Endothelial cell (in vitro differentiated cells): ENCODE data around the gene DCUN1D4. TPM values are rescaled to one million over a fixed set of nuclear protein-coding genes. Genes with fewer than 3 reads are reported as not detected.

Source experiments
- DNase-seq: peaks from one replicate; pipeline ENCODE4 v3.0.0; 2021; ENCODE audit warnings: low spot score
- H3K27ac Mint-ChIP-seq: one replicate; pipeline ENCODE4 v1.8.0; 2021; ENCODE audit warnings: mixed read lengths, inconsistent platforms; ENCODE audit not compliant: unreplicated experiment
- H3K27me3 Mint-ChIP-seq: one replicate; pipeline ENCODE4 v1.8.0; 2021; ENCODE audit warnings: mild to moderate bottlenecking, moderate library complexity, mixed read lengths, inconsistent platforms; ENCODE audit not compliant: unreplicated experiment
- H3K36me3 Mint-ChIP-seq: one replicate; pipeline ENCODE4 v1.8.0; 2021; ENCODE audit warnings: mild to moderate bottlenecking, low read depth, mixed read lengths, inconsistent platforms; ENCODE audit not compliant: unreplicated experiment
- H3K4me1 Mint-ChIP-seq: one replicate; pipeline ENCODE4 v1.8.0; 2021; ENCODE audit warnings: mild to moderate bottlenecking, mixed read lengths, inconsistent platforms; ENCODE audit not compliant: unreplicated experiment
- H3K4me3 Mint-ChIP-seq: one replicate; pipeline ENCODE4 v1.8.0; 2021; ENCODE audit warnings: mild to moderate bottlenecking, mixed read lengths, inconsistent platforms; ENCODE audit not compliant: unreplicated experiment
- H3K9me3 Mint-ChIP-seq: one replicate; pipeline ENCODE4 v1.8.0; 2021; ENCODE audit warnings: mixed read lengths, inconsistent platforms; ENCODE audit not compliant: unreplicated experiment
- total RNA-seq: library from RNA; stranded (reverse); fragmentation: NEBNext Ultra II Directional; extraction: Animal tissue kit (Norgen Biotek cat#: 25700); gene quantifications from one replicate; pipeline ENCODE4 v1.2.1, GENCODE V29; 2021; ENCODE audit not compliant: unreplicated experiment
- TF ChIP-seq, protein P1 (sequence below): fragments of 200-600 bp; sonication (generic); IDR thresholded peaks from one replicate; pipeline ENCODE4 v1.5.0; 2021; ENCODE audit warnings: antibody characterized with exemption; ENCODE audit not compliant: unreplicated experiment

Gene DCUN1D4
- total RNA-seq, 1 donor from 2014 or later, result 61.0 TPM

DNA sequence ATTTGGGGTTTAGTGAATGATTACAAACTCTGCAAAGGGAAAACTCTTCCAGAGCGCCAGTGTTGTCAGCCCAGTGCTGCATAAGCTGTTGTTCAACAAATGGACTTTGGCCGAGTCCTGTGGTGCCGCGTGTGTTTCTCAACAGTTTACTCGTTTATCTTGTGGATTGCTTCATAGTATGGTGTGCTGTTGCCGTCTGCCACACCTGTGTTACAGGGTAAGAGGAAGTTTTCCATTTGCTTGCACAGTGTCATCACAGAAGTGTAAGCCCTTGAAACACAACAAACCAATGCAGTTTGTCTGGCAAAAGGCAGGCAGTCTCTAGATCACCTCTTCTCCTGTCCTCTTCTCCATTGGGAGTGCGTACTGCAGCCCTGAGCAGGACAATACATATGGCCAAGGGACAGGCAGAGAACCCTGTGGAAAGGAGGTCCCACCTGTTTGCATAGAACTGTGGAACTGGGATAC, 66.3 kb downstream of the DCUN1D4 start:
- Mint-ChIP-seq H3K4me1 (peaks cover 4% of the 10 kb centered on the region), H3K27ac (no peak overlapping the region)

DNA sequence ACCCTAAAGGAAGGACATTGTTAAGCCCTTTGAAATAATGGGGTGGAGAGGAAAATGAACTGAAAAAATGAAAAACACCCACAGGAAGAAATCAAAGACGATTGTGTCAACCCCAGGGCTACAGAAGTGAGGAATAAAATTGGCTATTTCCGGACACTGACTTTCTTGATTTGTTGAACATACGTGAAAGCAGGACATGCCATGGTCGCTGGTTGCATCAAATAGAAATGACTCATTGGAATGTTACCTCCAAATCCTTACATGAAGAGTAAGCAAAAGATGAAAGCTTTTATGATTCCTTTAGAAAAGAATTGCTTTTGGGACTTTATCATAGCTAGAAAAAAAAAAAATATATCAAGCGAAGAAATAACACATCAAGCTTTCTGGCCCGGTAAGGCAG, 75.3 kb downstream of the DCUN1D4 start:
- TF ChIP-seq, protein P1, sequence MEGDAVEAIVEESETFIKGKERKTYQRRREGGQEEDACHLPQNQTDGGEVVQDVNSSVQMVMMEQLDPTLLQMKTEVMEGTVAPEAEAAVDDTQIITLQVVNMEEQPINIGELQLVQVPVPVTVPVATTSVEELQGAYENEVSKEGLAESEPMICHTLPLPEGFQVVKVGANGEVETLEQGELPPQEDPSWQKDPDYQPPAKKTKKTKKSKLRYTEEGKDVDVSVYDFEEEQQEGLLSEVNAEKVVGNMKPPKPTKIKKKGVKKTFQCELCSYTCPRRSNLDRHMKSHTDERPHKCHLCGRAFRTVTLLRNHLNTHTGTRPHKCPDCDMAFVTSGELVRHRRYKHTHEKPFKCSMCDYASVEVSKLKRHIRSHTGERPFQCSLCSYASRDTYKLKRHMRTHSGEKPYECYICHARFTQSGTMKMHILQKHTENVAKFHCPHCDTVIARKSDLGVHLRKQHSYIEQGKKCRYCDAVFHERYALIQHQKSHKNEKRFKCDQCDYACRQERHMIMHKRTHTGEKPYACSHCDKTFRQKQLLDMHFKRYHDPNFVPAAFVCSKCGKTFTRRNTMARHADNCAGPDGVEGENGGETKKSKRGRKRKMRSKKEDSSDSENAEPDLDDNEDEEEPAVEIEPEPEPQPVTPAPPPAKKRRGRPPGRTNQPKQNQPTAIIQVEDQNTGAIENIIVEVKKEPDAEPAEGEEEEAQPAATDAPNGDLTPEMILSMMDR, result no peak
- Mint-ChIP-seq H3K4me3 (no peak overlapping the region), H3K9me3 (no peaks in the 10 kb centered on the region), H3K4me1 (no peaks in the 10 kb centered on the region), H3K27ac (no peak overlapping the region), H3K36me3 (peaks cover 11% of the 10 kb centered on the region), H3K27me3 (no peaks in the 10 kb centered on the region)
- DNase-seq, result no peak

More for the DNA sequence above, 66.3 kb downstream of the DCUN1D4 start:
- Mint-ChIP-seq H3K27me3 (peaks cover 1% of the 10 kb centered on the region), H3K9me3 (no peaks in the 10 kb centered on the region), H3K36me3 (peaks cover 28% of the 10 kb centered on the region), H3K4me3 (no peak overlapping the region)
- TF ChIP-seq, protein P1, result no peak
- no peak for DNase-seq

DNA sequence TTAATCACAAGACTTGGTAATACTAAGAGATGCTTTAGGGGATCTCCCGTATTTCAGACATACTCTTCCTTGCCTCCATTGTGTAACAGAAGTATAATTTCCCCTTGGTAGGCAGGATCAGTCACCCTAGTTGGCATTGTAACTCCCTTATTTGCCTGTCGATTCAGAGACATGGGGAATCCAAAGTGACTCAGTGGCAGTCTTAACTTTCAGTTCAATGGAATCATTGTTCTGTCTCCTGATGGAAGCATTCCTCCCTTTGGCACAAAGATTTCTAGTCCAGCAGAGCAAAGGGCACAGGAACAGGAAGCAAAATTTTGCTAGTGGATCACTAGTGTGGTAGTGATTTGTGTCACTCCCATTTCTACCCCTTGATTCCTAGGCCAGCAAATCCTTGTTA, 80.4 kb downstream of the DCUN1D4 start:
- Mint-ChIP-seq H3K27me3 (no peaks in the 10 kb centered on the region), H3K36me3 (no peaks in the 10 kb centered on the region), H3K4me1 (no peaks in the 10 kb centered on the region), H3K4me3 (no peak overlapping the region), H3K27ac (no peak overlapping the region), H3K9me3 (no peaks in the 10 kb centered on the region)
- no peak for DNase-seq
- TF ChIP-seq, protein P1, result no peak

DNA sequence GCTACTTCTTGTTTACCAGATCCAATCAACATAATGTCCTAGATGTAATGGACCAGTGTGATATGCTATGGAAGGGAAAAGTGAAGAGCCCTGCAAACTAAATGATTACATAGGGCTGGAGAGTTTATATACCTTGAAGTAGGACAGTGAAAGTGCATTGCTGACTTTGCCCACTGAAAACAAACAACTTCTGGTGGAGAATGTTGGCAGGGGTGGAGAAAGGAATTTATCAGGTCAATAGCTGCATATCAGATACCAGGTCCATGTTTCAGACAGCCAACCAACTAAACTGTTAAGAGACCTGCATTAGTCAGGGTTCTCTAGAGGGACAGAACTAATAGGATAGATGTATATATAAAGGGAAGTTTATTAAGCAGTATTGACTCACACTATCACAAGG, 82.4 kb downstream of the DCUN1D4 start:
- DNase-seq, result no peak
- Mint-ChIP-seq H3K4me3 (no peak overlapping the region), H3K9me3 (no peaks in the 10 kb centered on the region), H3K4me1 (no peaks in the 10 kb centered on the region), H3K36me3 (no peaks in the 10 kb centered on the region), H3K27ac (no peak overlapping the region), H3K27me3 (no peaks in the 10 kb centered on the region)
- TF ChIP-seq, protein P1, result no peak

DNA sequence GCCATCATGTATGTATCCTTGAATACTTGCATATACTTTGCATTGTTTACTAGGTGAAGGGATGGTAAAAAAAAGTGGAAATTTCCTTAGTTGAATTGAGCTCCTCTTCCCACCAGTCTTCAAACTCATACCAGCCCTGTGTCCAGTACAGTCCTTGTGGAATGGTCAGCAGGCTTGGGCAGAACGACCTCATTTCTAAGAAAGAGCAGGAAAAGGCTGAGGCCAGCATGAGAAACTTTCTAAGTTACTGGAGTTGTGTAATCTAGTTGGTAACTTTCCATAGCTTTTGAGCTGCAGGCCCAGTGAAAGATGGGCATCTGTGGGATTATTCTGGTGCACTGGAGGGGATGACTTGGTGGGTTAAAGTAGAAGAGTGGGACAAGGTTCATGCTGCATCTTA, 87.6 kb downstream of the DCUN1D4 start:
- peaks cover 1% of the 10 kb centered on the region for H3K27me3 Mint-ChIP-seq
- H3K36me3 Mint-ChIP-seq, result no peaks in the 10 kb centered on the region
- no peaks in the 10 kb centered on the region for H3K4me1 Mint-ChIP-seq
- H3K4me3 Mint-ChIP-seq, result no peak overlapping the region
- no peak overlapping the region for H3K27ac Mint-ChIP-seq
- H3K9me3 Mint-ChIP-seq, result no peaks in the 10 kb centered on the region
- DNase-seq, result no peak
- TF ChIP-seq, protein P1, result no peak
